CD4-positive, alpha-beta T cell (primary cell): ENCODE results near the gene MECP2. TPM values are rescaled to one million over a fixed set of nuclear protein-coding genes. Genes with fewer than 3 reads are reported as not detected.

Experiments used
- ATAC-seq: fragments of 200-7000 bp; cut with Tn5 transposase; one replicate; pipeline ENCODE4 v1.10.0; 2022; ENCODE audit warnings: mild to moderate bottlenecking; ENCODE audit not compliant: poor library complexity
- CTCF ChIA-PET: fragments of 350-600 bp; sonication (Branson Sonifier 250); formaldehyde crosslinking; loops from one replicate; lab custom pipeline; 2021; ENCODE audit warnings: antibody characterized with exemption, inconsistent platforms; lab: Charles Lee
- POLR2A ChIA-PET: fragments of 350-600 bp; sonication (Branson Sonifier 250); formaldehyde crosslinking; loops from one replicate; lab custom pipeline; 2021; ENCODE audit warnings: antibody characterized with exemption, inconsistent platforms; lab: Charles Lee
- DNase-seq, 14 experiments: peaks; one replicate each; pipeline ENCODE4 v3.0.0-alpha.2; 2013 to 2020; ENCODE audit warnings: mixed read lengths in 2 of 14
- H3K27ac ChIP-seq, 2 donors: one replicate each; pipeline versions ENCODE4 v1.5.1 to v1.7.0; 2013; ENCODE audit warnings: low read length in 2 of 2, low read depth in 1 of 2, mild to moderate bottlenecking in 1 of 2
- H3K27me3 ChIP-seq, 2 experiments: 1 replicate in 1 of 2; 2 replicates in 1 of 2; pipeline versions ENCODE4 v1.6.1 to v1.7.0; 2013; ENCODE audit warnings: low read length in 2 of 2, control low read depth in 1 of 2, mild to moderate bottlenecking in 1 of 2, moderate library complexity in 1 of 2; ENCODE audit not compliant: insufficient read depth in 2 of 2, control insufficient read depth in 1 of 2
- H3K36me3 ChIP-seq: one replicate; pipeline ENCODE4 v1.6.1; 2013; ENCODE audit warnings: low read length, control low read depth; ENCODE audit not compliant: insufficient read depth
- H3K4me1 ChIP-seq: one replicate; pipeline ENCODE4 v1.6.1; 2013; ENCODE audit warnings: low read length, control low read depth; ENCODE audit not compliant: insufficient read depth
- H3K4me3 ChIP-seq: one replicate; pipeline ENCODE4 v1.5.1; 2013; ENCODE audit warnings: mild to moderate bottlenecking, low read length, moderate library complexity
- H3K9me3 ChIP-seq, 2 experiments: 1 replicate in 1 of 2; 2 replicates in 1 of 2; pipeline versions ENCODE4 v1.6.1 to v1.7.0; 2013; ENCODE audit warnings: low read length in 2 of 2, mild to moderate bottlenecking in 2 of 2, control low read depth in 1 of 2, moderate library complexity in 1 of 2; ENCODE audit not compliant: control insufficient read depth in 1 of 2, insufficient read depth in 1 of 2
- H3K27ac Mint-ChIP-seq: one replicate; pipeline ENCODE4 v1.8.0; 2020; ENCODE audit warnings: mixed read lengths
- H3K27me3 Mint-ChIP-seq: one replicate; pipeline ENCODE4 v1.8.0; 2021; ENCODE audit warnings: mixed read lengths
- H3K36me3 Mint-ChIP-seq: one replicate; pipeline ENCODE4 v1.8.0; 2021; ENCODE audit warnings: low read depth, mixed read lengths
- H3K4me1 Mint-ChIP-seq: one replicate; pipeline ENCODE4 v1.8.0; 2021; ENCODE audit warnings: low read depth, mixed read lengths
- H3K4me3 Mint-ChIP-seq: one replicate; pipeline ENCODE4 v1.8.0; 2020; ENCODE audit warnings: mild to moderate bottlenecking, mixed read lengths
- H3K9me3 Mint-ChIP-seq: one replicate; pipeline ENCODE4 v1.8.0; 2020; ENCODE audit warnings: mixed read lengths
- CTCF ChIP-seq: fragments of 200-600 bp; IDR thresholded peaks from one replicate; pipeline ENCODE4 v1.8.0; 2022; ENCODE audit warnings: antibody characterized with exemption, mild to moderate bottlenecking
- intact Hi-C, 2 experiments: fragments of 100-400 bp; cut with DNase I in 1 of 2; cut with micrococcal nuclease in 1 of 2; formaldehyde crosslinking; loops; one replicate each; pipeline versions ENCODE4 v1.15.1 to v1.9.0; 2023 to 2025; cut with DNase I, micrococcal nuclease
- total RNA-seq, 174 experiments: library from RNA in 2 of 174; stranded (reverse) in 2 of 174; gene quantifications; one replicate each; pipeline ENCODE4 v1.2.3 and lab custom pipeline; 2021 to 2026

MECP2 gene
- total RNA-seq, 2 experiments from 2014 or later: 120 to 133 TPM

GRCh38 chrX:154040863-154041262 is 56.7 kb downstream of the MECP2 start:
- H3K4me3 Mint-ChIP-seq: no peak overlapping the region

GRCh38 chrX:154040307-154040756 is 57.2 kb downstream of the MECP2 start:
- peaks cover 32% of the 10 kb centered on the region for H3K4me1 Mint-ChIP-seq
- Histone ChIP-seq H3K4me1 (peaks cover 30% of the 10 kb centered on the region), H3K9me3 (no peaks in the 10 kb centered on the region), H3K27ac (no peak overlapping the region), H3K4me3 (no peak overlapping the region), H3K27me3 (no peaks in the 10 kb centered on the region), H3K36me3 (peaks cover 20% of the 10 kb centered on the region)
- ATAC-seq: peak; percentile 42
- no peak for TF ChIP-seq CTCF
- CTCF ChIA-PET: no interaction called here
- intact Hi-C loops: no loop called here
- no peak overlapping the region for H3K4me3 Mint-ChIP-seq
- H3K27ac Mint-ChIP-seq: peak overlapping the region; percentile 77
- POLR2A ChIA-PET: interaction anchor here (1.1 kb wide), 1 partner anchor 20 kb away, joined by 4 read pairs; no protein-coding TSS in a partner anchor
- H3K9me3 Mint-ChIP-seq: no peaks in the 10 kb centered on the region
- no peaks in the 10 kb centered on the region for H3K27me3 Mint-ChIP-seq
- peak in 3 of 14 experiments; percentile 1 to 54 (median 31) for DNase-seq
- H3K36me3 Mint-ChIP-seq: peaks cover 54% of the 10 kb centered on the region

More at GRCh38 chrX:154040863-154041262, 56.7 kb downstream of the MECP2 start:
- Histone ChIP-seq H3K4me3 (no peak overlapping the region), H3K9me3 (no peaks in the 10 kb centered on the region), H3K27me3 (no peaks in the 10 kb centered on the region), H3K4me1 (peaks cover 29% of the 10 kb centered on the region), H3K36me3 (peaks cover 19% of the 10 kb centered on the region), H3K27ac (no peak overlapping the region)
- intact Hi-C loops: no loop called here
- DNase-seq (no peak), ATAC-seq (no peak)
- Mint-ChIP-seq H3K36me3 (peaks cover 54% of the 10 kb centered on the region), H3K4me1 (peaks cover 31% of the 10 kb centered on the region), H3K9me3 (no peaks in the 10 kb centered on the region), H3K27me3 (no peaks in the 10 kb centered on the region), H3K27ac (peak overlapping the region; percentile 77)
- POLR2A ChIA-PET: interaction anchor here (1.1 to 1.2 kb wide), 2 partner anchors 20 to 69 kb away, joined by 4 read pairs; partner anchors contain the start of gene HCFC1
- TF ChIP-seq CTCF: no peak
- CTCF ChIA-PET: no interaction called here

GRCh38 chrX:154039577-154039976 is 57.9 kb downstream of the MECP2 start:
- Mint-ChIP-seq H3K27me3 (no peaks in the 10 kb centered on the region), H3K36me3 (peaks cover 56% of the 10 kb centered on the region), H3K27ac (peak overlapping the region; percentile 77), H3K4me3 (no peak overlapping the region), H3K9me3 (no peaks in the 10 kb centered on the region), H3K4me1 (peaks cover 32% of the 10 kb centered on the region)
- Histone ChIP-seq H3K27me3 (no peaks in the 10 kb centered on the region), H3K9me3 (no peaks in the 10 kb centered on the region), H3K36me3 (peaks cover 19% of the 10 kb centered on the region), H3K27ac (no peak overlapping the region), H3K4me1 (peaks cover 30% of the 10 kb centered on the region), H3K4me3 (no peak overlapping the region)
- CTCF ChIA-PET: no interaction called here
- intact Hi-C loops: no loop called here
- no peak for ATAC-seq
- POLR2A ChIA-PET: no interaction called here
- no peak for TF ChIP-seq CTCF
- DNase-seq: no peak
